Lower leg skin (tissue), 3 donors: ENCODE data around the gene PLXDC2.

Source experiments
- POLR2A ChIP-seq, 2 donors: fragments of 450-650 bp; IDR thresholded peaks; one replicate each; pipeline ENCODE4 v1.6.1; 2016 to 2017; ENCODE audit warnings: antibody characterized with exemption in 2 of 2, mild to moderate bottlenecking in 1 of 2, moderate library complexity in 1 of 2
- TF ChIP-seq, protein P1 (sequence below), 3 donors: fragments of 450-650 bp; IDR thresholded peaks; one replicate each; pipeline ENCODE4 v1.5.1; 2016; ENCODE audit warnings: antibody characterized with exemption in 3 of 3, mild to moderate bottlenecking in 3 of 3, moderate library complexity in 2 of 3

DNA sequence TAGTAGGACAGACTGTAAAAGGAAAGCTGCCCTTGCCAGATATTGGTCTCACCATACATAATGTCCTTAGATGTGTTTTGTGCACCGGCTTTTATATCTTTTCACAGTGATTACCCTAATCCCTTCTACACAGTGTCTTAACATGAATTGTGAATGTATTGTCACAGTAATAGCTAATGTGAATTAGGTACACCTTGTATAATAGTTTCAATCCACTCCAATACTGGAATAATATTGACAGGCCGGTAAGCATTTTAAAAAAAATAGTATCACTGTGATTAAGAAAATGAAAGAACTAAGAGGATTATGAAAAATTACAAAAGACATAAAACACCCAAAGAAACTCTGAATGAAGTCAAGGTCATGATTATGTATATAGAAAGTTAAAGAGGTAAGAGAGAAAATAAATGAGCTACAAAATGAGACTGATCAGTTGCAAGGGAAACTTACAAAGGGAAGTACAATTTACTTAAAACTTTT lies 420.9 kb downstream of the PLXDC2 start:
- TF ChIP-seq, protein P1, sequence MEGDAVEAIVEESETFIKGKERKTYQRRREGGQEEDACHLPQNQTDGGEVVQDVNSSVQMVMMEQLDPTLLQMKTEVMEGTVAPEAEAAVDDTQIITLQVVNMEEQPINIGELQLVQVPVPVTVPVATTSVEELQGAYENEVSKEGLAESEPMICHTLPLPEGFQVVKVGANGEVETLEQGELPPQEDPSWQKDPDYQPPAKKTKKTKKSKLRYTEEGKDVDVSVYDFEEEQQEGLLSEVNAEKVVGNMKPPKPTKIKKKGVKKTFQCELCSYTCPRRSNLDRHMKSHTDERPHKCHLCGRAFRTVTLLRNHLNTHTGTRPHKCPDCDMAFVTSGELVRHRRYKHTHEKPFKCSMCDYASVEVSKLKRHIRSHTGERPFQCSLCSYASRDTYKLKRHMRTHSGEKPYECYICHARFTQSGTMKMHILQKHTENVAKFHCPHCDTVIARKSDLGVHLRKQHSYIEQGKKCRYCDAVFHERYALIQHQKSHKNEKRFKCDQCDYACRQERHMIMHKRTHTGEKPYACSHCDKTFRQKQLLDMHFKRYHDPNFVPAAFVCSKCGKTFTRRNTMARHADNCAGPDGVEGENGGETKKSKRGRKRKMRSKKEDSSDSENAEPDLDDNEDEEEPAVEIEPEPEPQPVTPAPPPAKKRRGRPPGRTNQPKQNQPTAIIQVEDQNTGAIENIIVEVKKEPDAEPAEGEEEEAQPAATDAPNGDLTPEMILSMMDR (IDR thresholded peaks at IDR 0.05) = no peak
- TF ChIP-seq POLR2A (IDR thresholded peaks at IDR 0.05) = no peak
